ENCODE measurements around the gene HYKK. TPM values are rescaled to one million over a fixed set of nuclear protein-coding genes. Genes with fewer than 3 reads are reported as not detected.
"Not testable (repeated sequence)": the region's sequence is repeated elsewhere in the genome, so short reads cannot be mapped to it uniquely, and the experiment has no call there.

HYKK gene
- total RNA-seq, 1 donor from 2014 or later, result 1.7 TPM

- H3K4me3 ChIP-seq (ENCODE audit: low read depth, low read length), result no peak overlapping the region
- no peak for DNase-seq (ENCODE audit: low read depth)
- TF ChIP-seq CTCF (conservative IDR thresholded peaks at IDR 0.05; ENCODE audit: low read depth, low read length), result no peak
Observed at GRCh38 chr15:78524230-78524629, 16.9 kb downstream of the HYKK start.

- H3K4me3 ChIP-seq (ENCODE audit: low read depth, low read length), result no peak overlapping the region
- TF ChIP-seq CTCF (conservative IDR thresholded peaks at IDR 0.05; ENCODE audit: low read depth, low read length), result no peak
- DNase-seq (ENCODE audit: low read depth), result no peak
Observed at GRCh38 chr15:78527325-78527724, 19.9 kb downstream of the HYKK start.

DNA sequence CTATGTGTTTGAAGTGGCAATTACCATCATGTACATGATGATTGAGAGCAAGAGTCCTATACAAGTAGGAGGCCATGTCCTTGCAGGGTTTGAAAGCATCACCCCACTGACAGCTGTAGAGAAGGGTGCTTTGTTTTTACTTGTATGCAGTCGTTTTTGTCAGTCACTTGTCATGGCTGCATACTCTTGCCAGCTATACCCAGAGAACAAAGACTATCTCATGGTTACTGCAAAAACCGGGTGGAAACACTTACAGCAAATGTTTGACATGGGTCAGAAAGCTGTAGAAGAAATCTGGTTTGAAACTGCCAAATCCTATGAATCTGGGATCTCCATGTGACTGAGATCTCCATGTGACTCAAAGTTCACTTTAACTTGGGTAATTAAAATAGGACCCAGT lies 26.0 kb downstream of the HYKK start:
- DNase-seq (ENCODE audit: low read depth), result no peak
- H3K4me3 ChIP-seq (ENCODE audit: low read depth, low read length), result no peak overlapping the region
- no peak for TF ChIP-seq CTCF (conservative IDR thresholded peaks at IDR 0.05; ENCODE audit: low read depth, low read length)

GRCh38 chr15:78536134-78536533 lies 28.8 kb downstream of the HYKK start:
- TF ChIP-seq CTCF (conservative IDR thresholded peaks at IDR 0.05; ENCODE audit: low read depth, low read length), result no peak
- DNase-seq (ENCODE audit: low read depth), result no peak
- no peak overlapping the region for H3K4me3 ChIP-seq (ENCODE audit: low read depth, low read length)

DNA sequence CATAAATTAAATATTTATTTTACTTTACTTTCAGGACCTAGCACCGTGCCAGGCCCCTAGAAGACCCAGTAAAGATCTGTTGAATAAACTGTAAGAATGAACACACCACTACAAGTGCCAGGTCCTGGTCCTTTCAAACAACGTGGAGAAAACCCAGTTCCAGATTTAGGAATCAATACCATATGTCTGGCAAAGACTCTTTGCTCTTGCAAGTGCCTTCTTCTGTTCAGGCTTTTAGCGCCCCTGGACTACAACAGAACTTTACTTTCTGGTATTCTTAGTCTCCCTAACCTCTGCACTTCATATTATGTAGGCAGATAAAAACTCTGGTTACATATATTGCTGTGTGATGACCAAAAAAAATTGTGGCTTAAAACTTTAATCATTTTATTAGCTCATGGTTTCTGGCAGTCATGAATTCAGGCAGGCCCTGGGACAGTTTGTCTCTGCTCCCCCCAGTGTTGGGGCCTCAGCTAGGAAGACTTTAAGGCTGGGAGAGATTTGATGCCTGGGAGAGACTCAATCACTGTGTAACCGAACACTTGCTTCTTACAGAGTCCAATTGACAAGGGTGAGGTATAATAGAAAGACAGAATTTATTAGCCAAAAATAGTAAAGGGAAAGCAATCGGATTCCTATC lies 30.0 kb downstream of the HYKK start:
- no peak for TF ChIP-seq CTCF (conservative IDR thresholded peaks at IDR 0.05; ENCODE audit: low read depth, low read length)
- no peak for DNase-seq (ENCODE audit: low read depth)
- no peak overlapping the region for H3K4me3 ChIP-seq (ENCODE audit: low read depth, low read length)

- H3K4me3 ChIP-seq (ENCODE audit: low read depth, low read length), result no peak overlapping the region
- no peak for TF ChIP-seq CTCF (conservative IDR thresholded peaks at IDR 0.05; ENCODE audit: low read depth, low read length)
- DNase-seq (ENCODE audit: low read depth), result no peak
Observed at GRCh38 chr15:78538358-78538757, 31.0 kb downstream of the HYKK start.

DNA sequence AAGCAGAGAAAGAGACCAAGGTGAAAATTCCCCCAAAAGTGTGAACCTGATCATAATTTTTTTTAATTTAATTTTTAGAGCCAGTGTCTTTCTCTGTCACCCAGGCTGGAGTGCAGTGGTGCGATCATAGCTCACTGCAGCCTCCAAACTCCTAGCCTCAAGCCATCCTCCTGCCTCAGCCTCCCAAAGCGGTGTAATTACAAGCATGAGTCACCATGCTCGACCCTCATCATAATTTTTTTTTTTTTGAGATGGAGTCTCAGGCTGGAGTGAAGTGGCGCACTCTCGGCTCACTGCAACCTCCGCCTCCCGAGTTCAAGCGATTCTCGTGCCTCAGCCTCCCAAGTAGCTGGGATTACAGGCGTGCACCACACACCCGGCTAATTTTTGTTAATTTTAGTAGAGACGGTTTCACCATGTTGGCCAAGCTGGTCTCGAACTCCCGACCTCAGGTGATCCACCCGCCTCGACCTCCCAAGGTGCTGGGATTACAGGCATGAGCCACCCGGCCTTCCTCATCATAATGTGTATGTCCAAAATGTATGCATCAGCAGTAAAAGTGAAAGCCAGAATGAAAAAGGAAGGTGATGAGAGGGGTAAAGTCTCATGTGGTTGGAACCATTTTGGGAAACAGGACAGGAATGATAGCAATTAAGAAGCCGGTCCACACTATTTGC lies 32.2 kb downstream of the HYKK start:
- peak overlapping the region; percentile 75 for H3K4me3 ChIP-seq (ENCODE audit: low read depth, low read length)
- not testable (repeated sequence) for DNase-seq (ENCODE audit: low read depth)

All from epithelial cell of proximal tubule (primary cell).